ENCODE results near the gene PECR. TPM values are rescaled to one million over a fixed set of nuclear protein-coding genes. Genes with fewer than 3 reads are reported as not detected.

Gene PECR
- total RNA-seq, 1 experiment from 2014 or later: 16.3 TPM

- H3K9me3 ChIP-seq (ENCODE audit: control insufficient read depth in 1 of 2, insufficient read depth in 1 of 2, low read depth in 1 of 2, low read length in 2 of 2): no peaks in the 10 kb centered on the region
- no peak overlapping the region for H3K4me3 ChIP-seq (replicated peaks in 1 of 2; ENCODE audit: low read depth in 1 of 2, low read length in 2 of 2)
- H3K79me2 ChIP-seq (ENCODE audit: insufficient read depth, low read length): no peaks in the 10 kb centered on the region; the same call in 1 of the 2 replicates
- no peak overlapping the region for H3K27ac ChIP-seq (ENCODE audit: low read depth, low read length)
- no TSS peak for BruUV-seq (replicated peaks)
- RAD21 ChIA-PET (ENCODE audit: low non-redundant PET in 1 of 2, low total read pairs in 2 of 2, uncharacterized antibody in 2 of 2, unreplicated experiment in 2 of 2): no interaction called here
- H3K36me3 ChIP-seq (ENCODE audit: control insufficient read depth in 1 of 2, insufficient read depth in 2 of 2, low read length in 2 of 2): no peaks in the 10 kb centered on the region
- DNase-seq (ENCODE audit: low read depth, low spot score): no peak
- TF ChIP-seq CEBPB (IDR thresholded peaks at IDR 0.05; ENCODE audit: low read depth) (no peak), EGR1 (IDR thresholded peaks at IDR 0.05; ENCODE audit: low read depth) (no peak), SRF (IDR thresholded peaks at IDR 0.05; ENCODE audit: low read depth) (no peak), POLR2AphosphoS5 (IDR thresholded peaks at IDR 0.05; ENCODE audit: low read depth, low read length) (no peak), ZNF274 (IDR thresholded peaks at IDR 0.05; ENCODE audit: low read depth, low read length) (no peak), ZBTB33 (IDR thresholded peaks at IDR 0.05; ENCODE audit: extremely low read depth, insufficient replicate concordance, low read length) (no peak), ELF1 (IDR thresholded peaks at IDR 0.05; ENCODE audit: borderline replicate concordance, low read depth) (no peak), POLR2A (IDR thresholded peaks at IDR 0.05; ENCODE audit: borderline replicate concordance, extremely low read depth, insufficient read depth, insufficient read length) (no peak), MAX (IDR thresholded peaks at IDR 0.05) (no peak), CBX3 (IDR thresholded peaks at IDR 0.05; ENCODE audit: low read depth) (no peak), CTCF (IDR thresholded peaks at IDR 0.05 in 2 of 3, conservative IDR thresholded peaks at IDR 0.05 in 1 of 3; ENCODE audit: borderline replicate concordance in 1 of 3, insufficient read depth in 1 of 3, low read depth in 2 of 3, low read length in 2 of 3) (no peak), YY1 (IDR thresholded peaks at IDR 0.05; ENCODE audit: extremely low read depth, insufficient replicate concordance, low read depth, low read length) (no peak), ZFX (IDR thresholded peaks at IDR 0.05) (no peak), TCF7L2 (IDR thresholded peaks at IDR 0.05; ENCODE audit: borderline replicate concordance, extremely low read depth, insufficient read depth, insufficient read length) (no peak), ATF3 (IDR thresholded peaks at IDR 0.05) (no peak), EZH2 (IDR thresholded peaks at IDR 0.05) (no peak), REST (IDR thresholded peaks at IDR 0.05; ENCODE audit: low read depth) (no peak), JUND (IDR thresholded peaks at IDR 0.05) (no peak), RAD21 (IDR thresholded peaks at IDR 0.05; ENCODE audit: low read depth) (no peak), SIN3A (IDR thresholded peaks at IDR 0.05; ENCODE audit: low read depth) (no peak)
- H3K4me2 ChIP-seq (ENCODE audit: low read length): peak overlapping the region; percentile 88; the same call in 1 of the 2 replicates
- no peak for ATAC-seq
- H3K27me3 ChIP-seq (ENCODE audit: insufficient read depth, low read length): no peaks in the 10 kb centered on the region
- H2AFZ ChIP-seq (ENCODE audit: low read depth, low read length, poor library complexity, severe bottlenecking): no peak overlapping the region
- H3K4me1 ChIP-seq (ENCODE audit: control insufficient read depth in 1 of 2, insufficient read depth in 2 of 2, low read length in 2 of 2): peaks cover 4 to 13% of the 10 kb centered on the region in 2 experiments; a peak in 3 of 4 replicates
- intact Hi-C loops (cut with micrococcal nuclease): no loop called here
- POLR2A ChIA-PET: no interaction called here
- CTCF ChIA-PET: no interaction called here
- no peaks in the 10 kb centered on the region for H4K20me1 ChIP-seq (ENCODE audit: insufficient read depth)
- H3K9ac ChIP-seq (ENCODE audit: low read length): no peak overlapping the region
- no peaks in the 10 kb centered on the region for H3K9me2 ChIP-seq (ENCODE audit: insufficient read depth)
Observed at GRCh38 chr2:216082805-216083204, 1.2 kb upstream of the PECR start.
